Naive thymus-derived CD4-positive, alpha-beta T cell (primary cell): ENCODE measurements around the gene NKAIN2. TPM values are rescaled to one million over a fixed set of nuclear protein-coding genes. Genes with fewer than 3 reads are reported as not detected.

Source experiments
- ATAC-seq: fragments of 150-1000 bp; cut with Tn5 transposase; 2 replicates; pipeline ENCODE4 v1.10.0; 2021; ENCODE audit warnings: mild to moderate bottlenecking, moderate library complexity
- CTCF ChIA-PET: fragments of 350-600 bp; sonication (Branson Sonifier 250); formaldehyde crosslinking; loops from one replicate; lab custom pipeline; 2021; ENCODE audit warnings: antibody characterized with exemption; lab: Charles Lee
- POLR2A ChIA-PET: fragments of 350-600 bp; sonication (Branson Sonifier 250); formaldehyde crosslinking; loops from one replicate; lab custom pipeline; 2021; ENCODE audit warnings: antibody characterized with exemption, inconsistent platforms; lab: Charles Lee
- DNase-seq, 9 donors: peaks; one replicate each; pipeline versions ENCODE4 v3.0.0 to v3.0.0-alpha.2; 2020 to 2022; ENCODE audit warnings: mixed read lengths in 1 of 9
- H3K27ac ChIP-seq: one replicate; pipeline ENCODE4 v1.7.0; 2013; ENCODE audit warnings: mild to moderate bottlenecking, low read depth, low read length, moderate library complexity
- H3K27me3 ChIP-seq, 2 donors: one replicate each; pipeline ENCODE4 v1.7.0; 2013; ENCODE audit warnings: low read length in 2 of 2, mild to moderate bottlenecking in 2 of 2, moderate library complexity in 2 of 2; ENCODE audit not compliant: control insufficient read depth in 2 of 2, insufficient read depth in 2 of 2
- H3K36me3 ChIP-seq, 3 experiments: 1 replicate in 2 of 3; 2 replicates in 1 of 3; pipeline ENCODE4 v1.7.0; 2013; ENCODE audit warnings: low read length in 3 of 3, mild to moderate bottlenecking in 3 of 3, moderate library complexity in 1 of 3; ENCODE audit not compliant: insufficient read depth in 3 of 3, control insufficient read depth in 2 of 3
- H3K4me1 ChIP-seq, 2 donors: one replicate each; pipeline ENCODE4 v1.7.0; 2013; ENCODE audit warnings: low read length in 2 of 2, mild to moderate bottlenecking in 2 of 2, moderate library complexity in 1 of 2; ENCODE audit not compliant: control insufficient read depth in 2 of 2, insufficient read depth in 2 of 2
- H3K4me3 ChIP-seq: 2 replicates; pipeline ENCODE4 v1.7.0; 2013; ENCODE audit warnings: mild to moderate bottlenecking, low read length
- H3K9me3 ChIP-seq, 3 experiments: 1 replicate in 2 of 3; 2 replicates in 1 of 3; pipeline ENCODE4 v1.7.0; 2013; ENCODE audit warnings: low read length in 3 of 3; ENCODE audit not compliant: control insufficient read depth in 2 of 3
- H3K27ac Mint-ChIP-seq, 9 donors: one replicate each; pipeline ENCODE4 v1.8.0; 2020 to 2022; ENCODE audit warnings: mixed read lengths in 9 of 9, mild to moderate bottlenecking in 8 of 9, moderate library complexity in 5 of 9, inconsistent platforms in 2 of 9
- H3K27me3 Mint-ChIP-seq, 5 donors: one replicate each; pipeline ENCODE4 v1.8.0; 2021 to 2022; ENCODE audit warnings: mixed read lengths in 5 of 5, mild to moderate bottlenecking in 1 of 5
- H3K36me3 Mint-ChIP-seq, 5 donors: one replicate each; pipeline ENCODE4 v1.8.0; 2020 to 2022; ENCODE audit warnings: mixed read lengths in 5 of 5, mild to moderate bottlenecking in 3 of 5, inconsistent platforms in 1 of 5
- H3K4me1 Mint-ChIP-seq, 7 donors: one replicate each; pipeline ENCODE4 v1.8.0; 2020 to 2022; ENCODE audit warnings: mixed read lengths in 7 of 7, mild to moderate bottlenecking in 3 of 7, inconsistent platforms in 1 of 7
- H3K4me3 Mint-ChIP-seq, 10 donors: one replicate each; pipeline ENCODE4 v1.8.0; 2020 to 2022; ENCODE audit warnings: mild to moderate bottlenecking in 10 of 10, mixed read lengths in 10 of 10, moderate library complexity in 6 of 10, inconsistent platforms in 2 of 10
- H3K9me3 Mint-ChIP-seq, 11 donors: one replicate each; pipeline ENCODE4 v1.8.0; 2020 to 2022; ENCODE audit warnings: mixed read lengths in 11 of 11, mild to moderate bottlenecking in 4 of 11, inconsistent platforms in 1 of 11, moderate library complexity in 1 of 11
- intact Hi-C, 2 donors: fragments of 100-400 bp; cut with micrococcal nuclease; formaldehyde crosslinking; loops; one replicate each; pipeline ENCODE4 v1.15.1; 2023
- polyA plus RNA-seq, 2 donors: library from polyadenylated mRNA; unstranded; fragments of 300-500 nt; fragmentation: Illumina TruSeq; gene quantifications; one replicate each; pipeline ENCODE4 v1.2.3, GENCODE V29; 2021
- total RNA-seq, 6 experiments: library from RNA in 5 of 6; stranded (reverse) in 5 of 6; gene quantifications; 1 replicate in 5 of 6; 2 replicates in 1 of 6; pipeline ENCODE4 v1.2.3 and lab custom pipeline; 2021 to 2026

NKAIN2 gene
- total and polyA plus RNA-seq, 7 experiments from 2014 or later: 0.21 to 2.9 TPM; not detected in 5

- CTCF ChIA-PET: interaction anchor here (0.9 kb wide), 1 partner anchor 1109 kb away, joined by 3 read pairs; no protein-coding TSS in a partner anchor
- H3K36me3 Mint-ChIP-seq: no peaks in the 10 kb centered on the region
- no peaks in the 10 kb centered on the region for H3K27me3 ChIP-seq
- no peak overlapping the region for H3K4me3 Mint-ChIP-seq
- intact Hi-C loops: no loop called here
- H3K27me3 Mint-ChIP-seq: peaks cover 0 to 9% (median 4%) of the 10 kb centered on the region in 5 donors
- H3K27ac Mint-ChIP-seq: no peak overlapping the region
- POLR2A ChIA-PET: no interaction called here
- H3K4me3 ChIP-seq: no peak overlapping the region
- ATAC-seq: no peak
- no peaks in the 10 kb centered on the region for H3K4me1 ChIP-seq
- no peaks in the 10 kb centered on the region for H3K4me1 Mint-ChIP-seq
- H3K27ac ChIP-seq: no peak overlapping the region
- H3K36me3 ChIP-seq: no peaks in the 10 kb centered on the region
- H3K9me3 Mint-ChIP-seq: peaks cover 0 to 14% (median 0%) of the 10 kb centered on the region in 11 donors
- DNase-seq: no peak
- no peaks in the 10 kb centered on the region for H3K9me3 ChIP-seq
Measured at GRCh38 chr6:123794799-123795198, 8.9 kb upstream of the NKAIN2 start.

GRCh38 chr6:123801067-123801466, 2.6 kb upstream of the NKAIN2 start:
- DNase-seq (no peak), ATAC-seq (no peak)
- Mint-ChIP-seq H3K36me3 (peaks cover 0 to 4% (median 0%) of the 10 kb centered on the region in 5 donors), H3K4me3 (no peak overlapping the region), H3K27me3 (peaks cover 37 to 54% (median 48%) of the 10 kb centered on the region in 5 donors), H3K9me3 (peaks cover 0 to 8% (median 0%) of the 10 kb centered on the region in 11 donors), H3K4me1 (peaks cover 4 to 14% (median 8%) of the 10 kb centered on the region in 7 donors), H3K27ac (no peak overlapping the region)
- H3K27ac ChIP-seq: no peak overlapping the region
- H3K4me3 ChIP-seq: no peak overlapping the region
- no peaks in the 10 kb centered on the region for H3K9me3 ChIP-seq
- no peaks in the 10 kb centered on the region for H3K4me1 ChIP-seq
- no peaks in the 10 kb centered on the region for H3K27me3 ChIP-seq
- POLR2A ChIA-PET: no interaction called here
- intact Hi-C loops: loop anchor here in 1 of 2 donors (5.0 kb wide), 1 partner anchor 1051 kb away; no protein-coding TSS in a partner anchor
- CTCF ChIA-PET: no interaction called here
- H3K36me3 ChIP-seq: no peaks in the 10 kb centered on the region

GRCh38 chr6:123802351-123802696, 1.3 kb upstream of the NKAIN2 start:
- Mint-ChIP-seq H3K27me3 (peaks cover 44 to 58% (median 50%) of the 10 kb centered on the region in 5 donors), H3K36me3 (peaks cover 0 to 4% (median 0%) of the 10 kb centered on the region in 5 donors), H3K4me3 (peak overlapping the region in 7 of 10 donors; percentile 29 to 78 (median 58)), H3K9me3 (peaks cover 0 to 1% (median 0%) of the 10 kb centered on the region in 11 donors), H3K4me1 (peaks cover 4 to 14% (median 8%) of the 10 kb centered on the region in 7 donors), H3K27ac (no peak overlapping the region)
- H3K27me3 ChIP-seq: no peaks in the 10 kb centered on the region
- ChIA-PET POLR2A (no interaction called here), CTCF (interaction anchor here (0.7 kb wide), 1 partner anchor 1311 kb away, joined by 3 read pairs; no protein-coding TSS in a partner anchor)
- ATAC-seq: peak; percentile 18
- no peaks in the 10 kb centered on the region for H3K36me3 ChIP-seq
- intact Hi-C loops: loop anchor here (1.0 to 5.0 kb wide), 2 partner anchors 1050 to 1312 kb away; no protein-coding TSS in a partner anchor
- H3K9me3 ChIP-seq: no peaks in the 10 kb centered on the region
- no peak overlapping the region for H3K4me3 ChIP-seq
- no peak overlapping the region for H3K27ac ChIP-seq
- H3K4me1 ChIP-seq: no peaks in the 10 kb centered on the region
- DNase-seq: no peak

- H3K36me3 ChIP-seq: no peaks in the 10 kb centered on the region
- DNase-seq (peak in 7 of 9 donors; percentile 24 to 71 (median 30)), ATAC-seq (peak; percentile 75)
- Mint-ChIP-seq H3K9me3 (peaks cover 0 to 1% (median 0%) of the 10 kb centered on the region in 11 donors), H3K27me3 (peaks cover 44 to 59% (median 50%) of the 10 kb centered on the region in 5 donors), H3K27ac (no peak overlapping the region), H3K36me3 (peaks cover 0 to 4% (median 0%) of the 10 kb centered on the region in 5 donors), H3K4me1 (peaks cover 4 to 14% (median 8%) of the 10 kb centered on the region in 7 donors), H3K4me3 (peak overlapping the region in 9 of 10 donors; percentile 29 to 78 (median 60))
- H3K27me3 ChIP-seq: no peaks in the 10 kb centered on the region
- H3K4me1 ChIP-seq: no peaks in the 10 kb centered on the region
- ChIA-PET POLR2A (no interaction called here), CTCF (interaction anchor here (0.7 kb wide), 1 partner anchor 1311 kb away, joined by 3 read pairs; no protein-coding TSS in a partner anchor)
- no peak overlapping the region for H3K27ac ChIP-seq
- H3K9me3 ChIP-seq: no peaks in the 10 kb centered on the region
- intact Hi-C loops: loop anchor here (1.0 to 5.0 kb wide), 2 partner anchors 1049 to 1311 kb away; no protein-coding TSS in a partner anchor
- H3K4me3 ChIP-seq: no peak overlapping the region
Measured at GRCh38 chr6:123802697-123803503, 765 bp upstream of the NKAIN2 start.

DNA sequence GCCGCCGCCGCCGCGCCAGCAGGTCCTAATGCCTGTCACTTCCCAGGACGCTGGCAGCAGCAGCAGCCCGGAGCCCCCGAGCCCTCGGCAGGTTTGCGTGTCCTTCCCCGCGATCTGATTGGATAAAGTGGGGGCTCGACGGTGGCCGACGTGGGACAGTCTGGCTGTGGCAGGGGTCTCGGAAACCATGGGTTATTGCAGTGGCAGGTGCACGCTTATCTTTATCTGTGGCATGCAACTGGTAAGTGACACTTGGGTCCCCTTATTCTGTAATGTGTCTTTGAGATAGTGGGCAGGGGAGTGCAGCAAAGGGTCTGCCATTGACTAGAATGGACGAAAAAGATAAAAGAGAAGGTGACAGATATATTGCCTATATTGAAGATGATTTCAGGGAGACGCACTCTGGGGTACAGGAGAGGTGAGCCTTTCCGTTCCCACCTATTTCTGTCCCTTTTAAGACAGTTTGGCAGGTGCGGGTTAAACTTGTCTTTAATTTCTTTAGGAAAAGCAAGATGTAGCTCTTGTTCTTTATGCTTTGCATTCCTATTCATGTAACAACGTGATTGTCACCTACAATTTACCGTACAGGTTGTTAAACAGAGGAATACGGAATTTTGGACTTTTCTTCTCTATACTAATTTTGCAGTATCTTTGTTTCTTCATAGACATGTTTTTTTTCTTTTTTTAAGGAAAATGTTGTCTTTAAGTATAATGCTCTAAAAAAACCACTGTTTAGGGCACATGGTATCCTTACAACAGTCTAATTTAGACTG, 535 bp downstream of the NKAIN2 start:
- Mint-ChIP-seq H3K4me3 (peak overlapping the region; percentile 46 to 81 (median 70)), H3K27me3 (peaks cover 46 to 66% (median 50%) of the 10 kb centered on the region in 5 donors), H3K27ac (no peak overlapping the region), H3K36me3 (peaks cover 0 to 4% (median 0%) of the 10 kb centered on the region in 5 donors), H3K4me1 (peaks cover 4 to 14% (median 8%) of the 10 kb centered on the region in 7 donors), H3K9me3 (no peaks in the 10 kb centered on the region)
- H3K4me1 ChIP-seq: no peaks in the 10 kb centered on the region
- ChIA-PET POLR2A (no interaction called here), CTCF (no interaction called here)
- H3K9me3 ChIP-seq: no peaks in the 10 kb centered on the region
- DNase-seq: no peak
- no peaks in the 10 kb centered on the region for H3K36me3 ChIP-seq
- intact Hi-C loops: loop anchor here in 1 of 2 donors (5.0 kb wide), 1 partner anchor 1048 kb away; no protein-coding TSS in a partner anchor
- H3K27ac ChIP-seq: no peak overlapping the region
- no peaks in the 10 kb centered on the region for H3K27me3 ChIP-seq
- no peak for ATAC-seq
- no peak overlapping the region for H3K4me3 ChIP-seq
